Measurements from ENCODE around the gene CRISP3. TPM values are rescaled to one million over a fixed set of nuclear protein-coding genes. Genes with fewer than 3 reads are reported as not detected.

Gene CRISP3
- total and polyA plus RNA-seq, 2 of the 4 experiments (the other 2 are of a cell fraction) = not detected

DNA sequence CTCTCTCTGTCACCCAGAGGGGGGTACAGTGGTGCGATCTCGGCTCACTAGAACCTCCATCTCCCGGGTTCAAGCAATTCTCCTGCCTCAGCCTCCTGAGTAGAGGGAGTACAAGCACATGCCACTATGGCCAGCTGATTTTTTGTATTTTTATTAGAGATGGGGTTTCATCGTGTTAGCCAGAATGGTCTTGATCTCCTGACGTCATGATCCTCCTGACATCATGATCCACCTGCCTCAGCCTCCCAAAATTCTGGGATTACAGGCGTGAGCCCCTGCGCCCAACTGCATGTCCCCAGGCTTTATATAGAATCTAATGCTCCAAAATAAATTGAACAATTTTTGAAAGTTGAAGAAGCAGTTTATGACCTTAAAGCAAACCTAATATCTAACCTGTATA, 23.8 kb downstream of the CRISP3 start:
- Histone ChIP-seq H4K8ac (ENCODE audit: low read depth in 2 of 2, low read length in 2 of 2) (no peak overlapping the region), H3K23ac (ENCODE audit: low read depth, low read length) (no peak overlapping the region), H2BK120ac (ENCODE audit: low read depth, low read length) (no peak overlapping the region), H3K9me3 (ENCODE audit: control insufficient read depth, insufficient read depth, low read length) (no peaks in the 10 kb centered on the region), H4K20me1 (ENCODE audit: insufficient read depth, low read length) (no peaks in the 10 kb centered on the region), H3K56ac (ENCODE audit: extremely low read depth, insufficient read depth, low read length) (no peak overlapping the region), H2BK5ac (ENCODE audit: low read depth, low read length, poor library complexity, severe bottlenecking) (no peak overlapping the region), H2AK9ac (replicated peaks; ENCODE audit: low read depth, low read length, poor library complexity) (no peak overlapping the region), H2BK15ac (ENCODE audit: low read depth, low read length) (no peak overlapping the region), H3K4me2 (ENCODE audit: low read depth, low read length) (no peak overlapping the region), H3K4ac (ENCODE audit: low read depth, low read length) (no peak overlapping the region), H3K36me3 (ENCODE audit: control insufficient read depth, insufficient read depth, low read length) (no peaks in the 10 kb centered on the region), H2AK5ac (ENCODE audit: low read depth, low read length) (no peak overlapping the region), H3K18ac (ENCODE audit: low read depth, low read length) (no peak overlapping the region), H3K4me3 (ENCODE audit: insufficient read depth, low read depth, low read length) (no peak overlapping the region), H3K4me1 (ENCODE audit: control insufficient read depth, insufficient read depth, low read length) (no peaks in the 10 kb centered on the region), H3K79me1 (ENCODE audit: low read depth in 1 of 2, low read length in 2 of 2) (no peaks in the 10 kb centered on the region), H3K27me3 (ENCODE audit: control insufficient read depth, insufficient read depth, low read length) (no peaks in the 10 kb centered on the region), H3K9me1 (ENCODE audit: insufficient read depth, low read length) (no peaks in the 10 kb centered on the region), H2AFZ (replicated peaks; ENCODE audit: low read length, poor library complexity) (no peak overlapping the region), H3K9ac (ENCODE audit: low read depth, low read length) (no peak overlapping the region), H4K91ac (ENCODE audit: insufficient read depth, low read depth, low read length) (no peak overlapping the region), H2BK20ac (ENCODE audit: low read depth, low read length) (no peak overlapping the region), H3K27ac (ENCODE audit: insufficient read depth, low read length) (no peak overlapping the region), H3K14ac (replicated peaks; ENCODE audit: low read depth, low read length) (no peak overlapping the region), H4K5ac (ENCODE audit: low read depth, low read length) (no peak overlapping the region)
- dilution Hi-C loops (cut with HindIII; ENCODE audit: low sequenced_read_pairs, unreplicated experiment) (no loop called here), in situ Hi-C loops (cut with MboI; ENCODE audit: low sequenced_read_pairs) (no loop called here), intact Hi-C loops (cut with micrococcal nuclease) (no loop called here)
- DNase-seq (no peak), ATAC-seq (ENCODE audit: low read depth) (no peak)
- TF ChIP-seq MAZ (IDR thresholded peaks at IDR 0.05; ENCODE audit: borderline replicate concordance, low read depth, low read length) = no peak
- WGBS, 2 experiments (ENCODE audit: extremely low coverage in 2 of 2, insufficient read length in 1 of 2) = no CpG with 5 or more reads among the region's 7 CpGs
- BruUV-seq (replicated peaks) = no TSS peak
- CTCF ChIA-PET = no interaction called here
- POLR2A ChIA-PET (ENCODE audit: unreplicated experiment) = no interaction called here

All from IMR-90 (cell line).